Sigmoid colon (tissue), 7 donors: Measurements from ENCODE around the gene KRTCAP2. TPM values are rescaled to one million over a fixed set of nuclear protein-coding genes. Genes with fewer than 3 reads are reported as not detected.
A peak's percentile ranks its signal among the peaks of the same experiment; 100 is the strongest.
"Not testable (repeated sequence)": the region's sequence is repeated elsewhere in the genome, so short reads cannot be mapped to it uniquely, and the experiment has no call there.

Experiments used
- DNase-seq: peaks from one replicate; pipeline ENCODE4 v3.0.0-alpha.2; 2019
- H3K27ac ChIP-seq, 4 donors: fragments of 200-600 bp; sonication (generic); one replicate each; pipeline ENCODE4 v1.5.1; 2016 to 2019; ENCODE audit warnings: mild to moderate bottlenecking in 1 of 4
- H3K27me3 ChIP-seq, 3 donors: fragments of 200-600 bp; sonication (generic); one replicate each; pipeline ENCODE4 v1.5.1; 2019; ENCODE audit warnings: mild to moderate bottlenecking in 1 of 3
- H3K36me3 ChIP-seq, 4 donors: fragments of 200-600 bp; sonication (generic); one replicate each; pipeline ENCODE4 v1.5.1; 2016 to 2019
- H3K4me1 ChIP-seq, 4 donors: fragments of 200-600 bp; sonication (generic); one replicate each; pipeline ENCODE4 v1.5.1; 2017 to 2019
- H3K4me3 ChIP-seq, 4 donors: fragments of 200-600 bp; sonication (generic); one replicate each; pipeline ENCODE4 v1.5.1; 2017 to 2019; ENCODE audit warnings: mild to moderate bottlenecking in 2 of 4, moderate library complexity in 1 of 4
- H3K9me3 ChIP-seq, 4 donors: fragments of 200-600 bp in 3 of 4; sonication (generic) in 3 of 4; one replicate each; pipeline versions ENCODE4 v1.5.1 to v1.6.1; 2013 to 2019
- EP300 ChIP-seq, 4 donors: sonication (generic); formaldehyde crosslinking; IDR thresholded peaks; one replicate each; pipeline ENCODE4 v1.6.1; 2017; ENCODE audit warnings: antibody characterized with exemption in 4 of 4
- POLR2A ChIP-seq, 2 donors: fragments of 450-650 bp; IDR thresholded peaks; one replicate each; pipeline ENCODE4 v1.6.1; 2016; ENCODE audit warnings: antibody characterized with exemption in 2 of 2, mild to moderate bottlenecking in 2 of 2, moderate library complexity in 2 of 2
- POLR2AphosphoS5 ChIP-seq, 4 donors: sonication (generic); formaldehyde crosslinking; IDR thresholded peaks; one replicate each; pipeline ENCODE4 v1.6.1; 2017; ENCODE audit warnings: antibody characterized with exemption in 4 of 4
- WGBS, 2 donors: extraction: QIAGEN DNeasy Blood & Tissue Kit; methylation state at CpG; one replicate each; pipeline ENCODE4 v1.1.7; 2013; 5-methylcytosine and 5-hydroxymethylcytosine counted together
- intact Hi-C: fragments of 100-400 bp; cut with DNase I; formaldehyde crosslinking; loops from one replicate; pipeline ENCODE4 v1.15.1; 2023
- polyA plus RNA-seq, 3 donors: library from polyadenylated mRNA; stranded (reverse); fragments of 200-250 nt; gene quantifications; one replicate each; pipeline ENCODE4 v1.2.3, GENCODE V29; 2013
- total RNA-seq, 4 donors: library from RNA; depleted of rRNA; stranded (reverse); fragments of >200 nt; gene quantifications; one replicate each; pipeline ENCODE4 v1.1.0, GENCODE V29; 2016
- TF ChIP-seq, protein P1 (sequence below), 4 experiments: fragments of 450-650 bp in 3 of 4; fragments of 200-600 bp in 1 of 4; IDR thresholded peaks; one replicate each; pipeline ENCODE4 v1.5.1; 2016 to 2019; ENCODE audit warnings: antibody characterized with exemption in 4 of 4, mild to moderate bottlenecking in 3 of 4, moderate library complexity in 2 of 4
- donor health status: healthy with polysubstance abuse.
- donor health status: Bipolar disorder and iron deficiency.
- donor health status: healthy.

KRTCAP2 gene
- total and polyA plus RNA-seq, 7 donors: 72.9 to 245 (median 113) TPM

DNA sequence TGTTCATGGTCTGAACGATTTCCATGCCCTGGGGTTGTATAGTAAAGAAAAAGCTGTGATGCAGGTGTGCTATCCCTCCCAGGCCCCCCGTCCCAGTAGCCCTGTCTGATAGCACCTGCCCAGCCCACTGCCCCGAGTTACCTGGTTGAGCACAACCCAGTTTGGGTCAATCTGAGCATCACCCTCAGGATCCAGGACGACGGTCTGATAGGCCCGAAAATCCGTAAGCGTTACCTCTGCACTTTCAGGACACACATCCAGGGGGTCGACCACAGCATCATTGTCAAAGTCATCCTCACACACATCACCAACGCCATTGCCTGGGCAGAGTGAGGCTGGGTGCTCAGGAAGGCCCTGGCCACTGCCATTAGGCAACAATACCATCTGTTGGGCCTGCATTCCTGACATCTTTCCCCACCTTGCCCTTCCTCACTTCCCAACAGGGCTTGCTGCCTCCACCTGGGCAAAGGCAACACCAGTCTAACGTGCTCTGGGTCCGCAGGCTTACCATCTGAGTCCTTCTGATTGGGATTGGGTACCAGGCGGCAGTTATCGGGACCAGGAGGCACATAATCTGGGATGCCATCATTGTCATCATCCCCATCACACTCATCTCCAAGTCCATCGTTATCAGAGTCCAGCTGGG, 24.9 kb upstream of the KRTCAP2 start:
- no peak for DNase-seq
- Histone ChIP-seq H3K36me3 (peaks cover 0 to 51% (median 14%) of the 10 kb centered on the region in 4 donors), H3K27ac (no peak overlapping the region), H3K4me1 (peaks cover 0 to 31% (median 28%) of the 10 kb centered on the region in 4 donors), H3K27me3 (no peaks in the 10 kb centered on the region), H3K4me3 (no peak overlapping the region), H3K9me3 (no peaks in the 10 kb centered on the region)
- TF ChIP-seq EP300 (IDR thresholded peaks at IDR 0.05) (no peak), POLR2A (IDR thresholded peaks at IDR 0.05) (no peak), POLR2AphosphoS5 (IDR thresholded peaks at IDR 0.05) (no peak)
- TF ChIP-seq, protein P1, sequence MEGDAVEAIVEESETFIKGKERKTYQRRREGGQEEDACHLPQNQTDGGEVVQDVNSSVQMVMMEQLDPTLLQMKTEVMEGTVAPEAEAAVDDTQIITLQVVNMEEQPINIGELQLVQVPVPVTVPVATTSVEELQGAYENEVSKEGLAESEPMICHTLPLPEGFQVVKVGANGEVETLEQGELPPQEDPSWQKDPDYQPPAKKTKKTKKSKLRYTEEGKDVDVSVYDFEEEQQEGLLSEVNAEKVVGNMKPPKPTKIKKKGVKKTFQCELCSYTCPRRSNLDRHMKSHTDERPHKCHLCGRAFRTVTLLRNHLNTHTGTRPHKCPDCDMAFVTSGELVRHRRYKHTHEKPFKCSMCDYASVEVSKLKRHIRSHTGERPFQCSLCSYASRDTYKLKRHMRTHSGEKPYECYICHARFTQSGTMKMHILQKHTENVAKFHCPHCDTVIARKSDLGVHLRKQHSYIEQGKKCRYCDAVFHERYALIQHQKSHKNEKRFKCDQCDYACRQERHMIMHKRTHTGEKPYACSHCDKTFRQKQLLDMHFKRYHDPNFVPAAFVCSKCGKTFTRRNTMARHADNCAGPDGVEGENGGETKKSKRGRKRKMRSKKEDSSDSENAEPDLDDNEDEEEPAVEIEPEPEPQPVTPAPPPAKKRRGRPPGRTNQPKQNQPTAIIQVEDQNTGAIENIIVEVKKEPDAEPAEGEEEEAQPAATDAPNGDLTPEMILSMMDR (IDR thresholded peaks at IDR 0.05): no peak
- 94% methylated on average over 15 of the region's 15 CpGs for WGBS, 2 donors
- intact Hi-C loops: no loop called here

DNA sequence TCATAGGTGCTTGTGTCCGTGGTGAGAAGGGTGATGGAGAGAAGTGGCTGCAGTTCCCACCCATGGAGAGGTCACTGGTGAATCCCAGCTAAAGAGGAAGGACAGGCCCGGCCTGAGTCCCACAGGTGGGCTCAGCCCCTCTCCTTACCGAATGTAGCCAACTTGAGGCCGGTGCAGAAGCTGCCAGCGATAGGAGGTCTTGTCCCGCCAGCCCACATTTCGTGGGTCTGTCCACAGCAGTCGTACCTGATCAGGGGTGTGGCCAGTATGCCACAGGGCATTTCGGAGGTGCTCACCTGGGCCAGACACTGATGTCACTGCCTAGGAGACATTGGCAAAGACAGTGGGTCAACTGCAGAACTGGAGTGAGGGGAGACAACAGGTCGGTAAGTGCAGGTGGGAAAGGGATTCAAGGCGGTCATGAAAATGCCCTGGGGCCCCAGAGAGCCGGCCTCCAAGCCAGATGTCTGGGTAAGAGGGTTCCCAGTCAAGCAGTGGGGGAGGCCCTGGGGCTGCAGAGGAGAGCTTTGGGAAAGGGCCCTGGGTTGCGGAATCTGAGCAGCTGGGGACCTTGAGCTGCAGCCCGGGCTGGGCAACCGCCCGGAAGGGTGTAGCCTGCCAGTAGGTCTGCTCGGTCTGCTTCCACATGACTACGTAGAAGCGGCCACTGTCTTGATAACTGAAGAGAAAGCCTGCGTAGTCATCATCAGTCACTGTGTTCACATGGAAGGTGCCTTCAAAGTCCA, 24.0 kb upstream of the KRTCAP2 start:
- no peaks in the 10 kb centered on the region for H3K9me3 ChIP-seq
- WGBS, 2 donors: 93% methylated on average over 20 of the region's 20 CpGs
- no peaks in the 10 kb centered on the region for H3K27me3 ChIP-seq
- TF ChIP-seq POLR2A (IDR thresholded peaks at IDR 0.05) (no peak), POLR2AphosphoS5 (IDR thresholded peaks at IDR 0.05) (no peak), EP300 (IDR thresholded peaks at IDR 0.05) (no peak)
- TF ChIP-seq, protein P1 (IDR thresholded peaks at IDR 0.05): no peak
- intact Hi-C loops: no loop called here
- H3K27ac ChIP-seq: no peak overlapping the region
- peak; percentile 62 for DNase-seq
- peaks cover 0 to 40% (median 36%) of the 10 kb centered on the region in 4 donors for H3K4me1 ChIP-seq
- H3K4me3 ChIP-seq: no peak overlapping the region
- peaks cover 0 to 48% (median 12%) of the 10 kb centered on the region in 4 donors for H3K36me3 ChIP-seq

DNA sequence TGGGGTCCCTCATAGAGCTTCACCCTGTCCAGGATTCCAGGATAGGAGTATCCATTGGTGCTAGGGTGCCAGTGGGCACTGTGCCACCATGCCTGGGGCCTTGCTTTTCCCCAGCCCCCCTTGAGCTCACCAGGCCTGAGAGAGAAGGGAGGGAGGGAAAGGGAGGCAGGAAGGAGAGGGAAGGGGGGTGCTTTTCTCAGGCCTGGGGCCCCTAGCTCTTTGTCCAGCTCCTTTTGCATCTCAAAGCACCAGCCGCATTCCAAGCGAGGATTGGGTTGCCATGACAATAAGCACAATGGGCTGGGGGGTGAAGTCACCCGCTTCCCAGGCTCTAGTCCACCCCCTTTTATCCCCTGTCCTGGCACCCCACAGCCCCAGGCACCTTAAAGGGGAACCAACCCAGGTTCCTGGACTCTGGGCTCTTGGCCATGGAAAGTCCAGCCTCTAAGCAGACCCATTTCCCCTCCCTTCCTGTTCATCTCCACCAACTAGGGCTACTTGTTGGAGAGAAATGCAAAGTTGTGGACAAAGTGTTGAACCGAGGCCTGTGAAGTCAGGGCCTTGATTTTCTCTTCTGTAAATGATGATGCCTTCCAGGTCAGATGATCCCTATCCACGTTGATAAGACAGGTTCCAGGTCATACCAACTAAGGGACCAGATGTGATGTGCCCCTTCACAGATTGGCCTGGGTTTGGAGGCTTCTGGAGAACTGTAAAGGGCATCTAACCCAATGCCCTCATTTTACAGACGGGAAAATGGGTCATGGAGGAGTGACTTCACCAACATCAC, 23.2 kb upstream of the KRTCAP2 start:
- Histone ChIP-seq H3K4me1 (peaks cover 0 to 42% (median 36%) of the 10 kb centered on the region in 4 donors), H3K9me3 (no peaks in the 10 kb centered on the region), H3K36me3 (peaks cover 0 to 40% (median 10%) of the 10 kb centered on the region in 4 donors), H3K27me3 (no peaks in the 10 kb centered on the region), H3K27ac (peak overlapping the region; percentile 90 to 97 (median 92)), H3K4me3 (no peak overlapping the region)
- TF ChIP-seq, protein P1 (IDR thresholded peaks at IDR 0.05): no peak
- TF ChIP-seq POLR2A (IDR thresholded peaks at IDR 0.05): no peak
- no peak for TF ChIP-seq POLR2AphosphoS5 (IDR thresholded peaks at IDR 0.05)
- TF ChIP-seq EP300 (IDR thresholded peaks at IDR 0.05): no peak
- intact Hi-C loops: no loop called here
- no peak for DNase-seq
- WGBS, 2 donors: 87 to 88% methylated on average over 6 of the region's 6 CpGs

DNA sequence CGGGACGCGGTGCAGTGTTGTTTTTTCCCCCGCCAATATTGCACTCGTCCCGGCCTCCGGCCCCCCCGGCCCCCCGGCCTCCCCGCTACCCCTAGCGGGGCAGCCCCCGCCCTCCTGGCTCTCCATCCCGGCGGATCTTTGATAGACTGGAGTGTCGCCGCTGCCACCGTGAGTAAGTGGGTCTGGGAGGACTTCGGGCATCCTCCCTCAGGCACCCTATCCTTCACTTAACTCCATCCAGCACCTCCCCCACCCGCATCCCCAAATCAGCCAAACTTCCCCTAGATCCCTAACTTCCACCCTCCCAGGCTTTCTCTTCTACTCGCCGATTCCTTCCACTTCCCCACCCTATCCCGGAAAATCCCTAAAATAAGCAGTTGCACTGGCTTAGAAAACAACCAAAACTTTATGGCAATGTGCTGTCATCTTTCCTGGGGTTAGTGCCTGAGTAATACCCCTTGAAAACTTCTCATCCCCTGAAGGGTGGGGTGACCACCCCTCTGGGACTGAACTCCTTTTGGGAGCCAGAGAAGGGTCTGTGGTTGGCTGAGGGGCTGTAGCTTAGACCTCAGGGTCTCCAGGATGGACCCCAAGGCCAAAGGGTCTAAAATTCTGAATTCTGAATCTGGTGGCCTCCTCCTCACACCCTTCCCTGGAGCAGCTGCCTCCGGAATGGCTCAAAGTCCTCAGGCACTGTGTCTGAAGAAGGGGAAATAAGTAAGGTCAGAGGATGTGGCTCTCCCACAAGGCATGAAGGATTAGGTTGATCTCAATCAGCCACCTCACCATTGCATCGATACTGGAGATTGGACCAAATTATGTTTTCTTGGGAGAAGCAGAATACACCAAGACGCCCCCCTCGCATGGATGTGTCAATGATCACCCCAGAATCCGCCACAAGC, 22.3 kb upstream of the KRTCAP2 start:
- intact Hi-C loops: no loop called here

DNA sequence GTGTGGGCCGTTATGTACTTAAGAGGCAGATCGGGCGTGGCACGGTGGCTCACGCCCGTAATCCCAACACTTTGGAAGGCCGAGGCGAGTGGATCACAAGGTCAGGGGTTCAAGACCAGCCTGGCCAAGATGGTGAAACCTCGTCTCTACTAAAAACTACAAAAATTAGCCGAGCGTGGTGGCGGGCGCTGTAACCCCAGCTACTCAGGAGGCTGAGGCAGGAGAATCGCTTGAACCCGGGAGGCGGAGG, 20.8 kb upstream of the KRTCAP2 start:
- H3K9me3 ChIP-seq, H3K27me3 ChIP-seq, DNase-seq: not testable (repeated sequence)
- H3K4me1 ChIP-seq: peaks cover 0 to 42% (median 36%) of the 10 kb centered on the region in 4 donors
- intact Hi-C loops: loop anchor here (1.0 kb wide), 2 partner anchors 14 to 18 kb away; partner anchors contain the start of gene MTX1
- WGBS, 2 donors: 2 to 5% methylated on average over 16 of the region's 16 CpGs
- H3K36me3 ChIP-seq: peaks cover 0 to 21% (median 6%) of the 10 kb centered on the region in 4 donors
- peak overlapping the region; percentile 90 to 97 (median 92) for H3K27ac ChIP-seq
- H3K4me3 ChIP-seq: peak overlapping the region; percentile 47 to 69 (median 60)

More for the DNA sequence above, 22.3 kb upstream of the KRTCAP2 start:
- TF ChIP-seq POLR2A (IDR thresholded peaks at IDR 0.05): no peak
- TF ChIP-seq, protein P1 (IDR thresholded peaks at IDR 0.05): no peak
- TF ChIP-seq POLR2AphosphoS5 (IDR thresholded peaks at IDR 0.05): no peak
- TF ChIP-seq EP300 (IDR thresholded peaks at IDR 0.05): no peak
- no peak for DNase-seq
- peaks cover 0 to 32% (median 8%) of the 10 kb centered on the region in 4 donors for H3K36me3 ChIP-seq
- peaks cover 0 to 42% (median 36%) of the 10 kb centered on the region in 4 donors for H3K4me1 ChIP-seq
- H3K27ac ChIP-seq: peak overlapping the region; percentile 90 to 97 (median 92)
- H3K4me3 ChIP-seq: peak overlapping the region; percentile 47 to 69 (median 60)
- no peaks in the 10 kb centered on the region for H3K9me3 ChIP-seq
- H3K27me3 ChIP-seq: no peaks in the 10 kb centered on the region
- 20 to 28% methylated on average over 27 of the region's 27 CpGs for WGBS, 2 donors
